Activated effector memory CD4-positive, alpha-beta T cell treated with anti-CD3 and anti-CD28 coated beads, Interleukin-2, amount 50 U/mL, for 16 hours (primary cell): ENCODE measurements around the gene KCNJ6.

Experiments used
- DNase-seq: peaks from one replicate; pipeline ENCODE4 v3.0.0-alpha.2; 2020

Gene KCNJ6

GRCh38 chr21:37815893-37816292, 100.4 kb downstream of the KCNJ6 start:
- no peak for DNase-seq

- DNase-seq = no peak
These were observed 104.5 kb downstream of the KCNJ6 start for GRCh38 chr21:37811711-37812110.

- DNase-seq = no peak
These were observed 108.0 kb downstream of the KCNJ6 start for GRCh38 chr21:37808261-37808660.

- no peak for DNase-seq
These were observed 111.0 kb downstream of the KCNJ6 start for GRCh38 chr21:37805266-37805665.

GRCh38 chr21:37804001-37804400, 112.3 kb downstream of the KCNJ6 start:
- no peak for DNase-seq

GRCh38 chr21:37803101-37803651, 113.1 kb downstream of the KCNJ6 start:
- no peak for DNase-seq

GRCh38 chr21:37800456-37801061, 115.7 kb downstream of the KCNJ6 start:
- DNase-seq = no peak

GRCh38 chr21:37800057-37800455, 116.2 kb downstream of the KCNJ6 start:
- no peak for DNase-seq

GRCh38 chr21:37799211-37800056, 116.8 kb downstream of the KCNJ6 start:
- no peak for DNase-seq

- no peak for DNase-seq
These were observed 118.9 kb downstream of the KCNJ6 start for GRCh38 chr21:37797403-37797802.

- DNase-seq = no peak
These were observed 120.2 kb downstream of the KCNJ6 start for GRCh38 chr21:37796011-37796410.

GRCh38 chr21:37793660-37794059, 122.6 kb downstream of the KCNJ6 start:
- DNase-seq = no peak

GRCh38 chr21:37792046-37792445, 124.2 kb downstream of the KCNJ6 start:
- DNase-seq = no peak

- DNase-seq = no peak
These were observed 125.4 kb downstream of the KCNJ6 start for GRCh38 chr21:37790905-37791304.

- DNase-seq = no peak
These were observed 127.8 kb downstream of the KCNJ6 start for GRCh38 chr21:37788503-37788902.

GRCh38 chr21:37787456-37787855, 128.8 kb downstream of the KCNJ6 start:
- no peak for DNase-seq

- DNase-seq = no peak
These were observed 131.5 kb downstream of the KCNJ6 start for GRCh38 chr21:37784591-37785318.

- DNase-seq = no peak
These were observed 133.2 kb downstream of the KCNJ6 start for GRCh38 chr21:37783016-37783415.

GRCh38 chr21:37780991-37781983, 135.0 kb downstream of the KCNJ6 start:
- no peak for DNase-seq

- no peak for DNase-seq
These were observed 145.1 kb downstream of the KCNJ6 start for GRCh38 chr21:37771181-37771580.

GRCh38 chr21:37770461-37770860, 145.8 kb downstream of the KCNJ6 start:
- no peak for DNase-seq

- no peak for DNase-seq
These were observed 146.6 kb downstream of the KCNJ6 start for GRCh38 chr21:37769656-37770055.
